Measurements from ENCODE around the gene PIEZO1. TPM values are rescaled to one million over a fixed set of nuclear protein-coding genes. Genes with fewer than 3 reads are reported as not detected.

The PIEZO1 gene
- total and polyA plus RNA-seq, 2 donors (not counting 1 experiment from before 2014, with no cell fraction given) = 94.5 to 313 TPM

- Histone ChIP-seq H3K9ac (ENCODE audit: insufficient read depth, low read length) (no peak overlapping the region), H2AFZ (ENCODE audit: low read length) (no peak overlapping the region), H4K20me1 (ENCODE audit: control insufficient read depth, extremely low read depth, insufficient read depth, low read length) (no peaks in the 10 kb centered on the region), H3K36me3 (ENCODE audit: control insufficient read depth, insufficient read depth, low read length) (peaks cover 4% of the 10 kb centered on the region), H3K79me2 (ENCODE audit: control insufficient read depth, insufficient read depth, low read length) (no peaks in the 10 kb centered on the region), H3K4me3 (replicated peaks in 1 of 4; ENCODE audit: control extremely low read depth in 1 of 4, insufficient read depth in 1 of 4, low read depth in 3 of 4, low read length in 4 of 4) (no peak overlapping the region), H3K4me2 (ENCODE audit: extremely low read depth, insufficient read depth, low read length) (no peak overlapping the region), H3K4me1 (ENCODE audit: control insufficient read depth, extremely low read depth, insufficient read depth, low read length) (no peaks in the 10 kb centered on the region), H3K27ac (ENCODE audit: insufficient read depth, low read length) (no peak overlapping the region), H3K27me3 (ENCODE audit: control insufficient read depth, insufficient read depth, low read length) (peaks cover 9% of the 10 kb centered on the region), H3K9me3 (ENCODE audit: control insufficient read depth, insufficient read depth, low read depth, low read length) (no peaks in the 10 kb centered on the region)
- no peak for TF ChIP-seq CTCF (conservative IDR thresholded peaks at IDR 0.05 in 1 of 2, IDR thresholded peaks at IDR 0.05 in 1 of 2; ENCODE audit: low read depth in 1 of 2, low read length in 2 of 2)
- TF ChIP-seq EZH2 (IDR thresholded peaks at IDR 0.05; ENCODE audit: low read length, missing control alignments) = no peak
- no peak for DNase-seq (ENCODE audit: low read depth in 2 of 2)
Observed at GRCh38 chr16:88692861-88693260, 92.2 kb downstream of the PIEZO1 start.

GRCh38 chr16:88691924-88692560, 93.0 kb downstream of the PIEZO1 start:
- Histone ChIP-seq H3K27ac (ENCODE audit: insufficient read depth, low read length) (no peak overlapping the region), H3K9me3 (ENCODE audit: control insufficient read depth, insufficient read depth, low read depth, low read length) (no peaks in the 10 kb centered on the region), H3K4me2 (ENCODE audit: extremely low read depth, insufficient read depth, low read length) (no peak overlapping the region), H3K27me3 (ENCODE audit: control insufficient read depth, insufficient read depth, low read length) (peaks cover 9% of the 10 kb centered on the region), H3K4me1 (ENCODE audit: control insufficient read depth, extremely low read depth, insufficient read depth, low read length) (no peaks in the 10 kb centered on the region), H3K79me2 (ENCODE audit: control insufficient read depth, insufficient read depth, low read length) (no peaks in the 10 kb centered on the region), H3K36me3 (ENCODE audit: control insufficient read depth, insufficient read depth, low read length) (peaks cover 1% of the 10 kb centered on the region), H3K9ac (ENCODE audit: insufficient read depth, low read length) (no peak overlapping the region), H2AFZ (ENCODE audit: low read length) (no peak overlapping the region), H3K4me3 (replicated peaks in 1 of 4; ENCODE audit: control extremely low read depth in 1 of 4, insufficient read depth in 1 of 4, low read depth in 3 of 4, low read length in 4 of 4) (no peak overlapping the region), H4K20me1 (ENCODE audit: control insufficient read depth, extremely low read depth, insufficient read depth, low read length) (no peaks in the 10 kb centered on the region)
- no peak for TF ChIP-seq CTCF (conservative IDR thresholded peaks at IDR 0.05 in 1 of 2, IDR thresholded peaks at IDR 0.05 in 1 of 2; ENCODE audit: low read depth in 1 of 2, low read length in 2 of 2)
- no peak for TF ChIP-seq EZH2 (IDR thresholded peaks at IDR 0.05; ENCODE audit: low read length, missing control alignments)
- no peak for DNase-seq (ENCODE audit: low read depth in 2 of 2)

- Histone ChIP-seq H4K20me1 (ENCODE audit: control insufficient read depth, extremely low read depth, insufficient read depth, low read length) (no peaks in the 10 kb centered on the region), H3K4me3 (replicated peaks in 1 of 4; ENCODE audit: control extremely low read depth in 1 of 4, insufficient read depth in 1 of 4, low read depth in 3 of 4, low read length in 4 of 4) (no peak overlapping the region), H3K9ac (ENCODE audit: insufficient read depth, low read length) (no peak overlapping the region), H3K36me3 (ENCODE audit: control insufficient read depth, insufficient read depth, low read length) (no peaks in the 10 kb centered on the region), H3K4me1 (ENCODE audit: control insufficient read depth, extremely low read depth, insufficient read depth, low read length) (peaks cover 2% of the 10 kb centered on the region), H3K4me2 (ENCODE audit: extremely low read depth, insufficient read depth, low read length) (no peak overlapping the region), H3K27me3 (ENCODE audit: control insufficient read depth, insufficient read depth, low read length) (peaks cover 9% of the 10 kb centered on the region), H3K9me3 (ENCODE audit: control insufficient read depth, insufficient read depth, low read depth, low read length) (no peaks in the 10 kb centered on the region), H2AFZ (ENCODE audit: low read length) (no peak overlapping the region), H3K79me2 (ENCODE audit: control insufficient read depth, insufficient read depth, low read length) (no peaks in the 10 kb centered on the region), H3K27ac (ENCODE audit: insufficient read depth, low read length) (no peak overlapping the region)
- TF ChIP-seq EZH2 (IDR thresholded peaks at IDR 0.05; ENCODE audit: low read length, missing control alignments) (no peak), CTCF (conservative IDR thresholded peaks at IDR 0.05 in 1 of 2, IDR thresholded peaks at IDR 0.05 in 1 of 2; ENCODE audit: low read depth in 1 of 2, low read length in 2 of 2) (no peak)
- DNase-seq (ENCODE audit: low read depth in 2 of 2) = no peak
Observed at GRCh38 chr16:88691129-88691813, 93.7 kb downstream of the PIEZO1 start.

Measured in fibroblast of lung (primary cell).